ENCODE measurements around the gene FAM131B. TPM values are rescaled to one million over a fixed set of nuclear protein-coding genes. Genes with fewer than 3 reads are reported as not detected.

The FAM131B gene
- total and polyA plus RNA-seq, 2 of the 8 experiments (the other 6 are each of a cell fraction or from before 2014, with no cell fraction given) = 23.1 to 38.2 TPM

DNA sequence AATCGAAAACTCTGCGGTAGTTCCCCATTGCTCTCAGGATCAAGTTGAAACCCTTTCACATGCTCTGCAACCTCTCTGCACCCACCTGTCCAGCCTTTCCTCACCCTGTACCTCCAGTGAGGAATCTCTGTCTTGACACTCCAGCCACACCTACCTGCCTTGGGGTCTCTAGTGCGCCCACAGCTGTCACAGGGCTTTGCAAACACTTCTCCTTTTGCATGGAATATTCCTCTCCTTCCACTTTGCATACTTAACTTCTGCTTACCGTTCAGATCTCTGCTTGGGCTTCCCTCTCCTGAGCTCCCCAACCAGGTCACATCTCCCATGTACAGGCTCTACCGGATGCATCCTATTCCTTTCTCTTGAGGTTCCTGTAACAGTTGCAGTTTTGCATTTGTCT, 12.0 kb upstream of the FAM131B start:
- no peak overlapping the region for H3K23ac ChIP-seq (ENCODE audit: insufficient read length)
- ChIA-PET POLR2A (ENCODE audit: partially characterized antibody) (interaction anchor here (15.3 to 19.0 kb wide), 3 partner anchors 4 to 25 kb away, joined by 233 to 518 read pairs (median 233); partner anchors contain the start of genes EPHA1, FAM131B and ZYX), CTCF (ENCODE audit: partially characterized antibody) (interaction anchor here (1.0 to 17.5 kb wide), 13 partner anchors 9 to 75 kb away, joined by 3 to 359 read pairs (median 5); partner anchors contain the start of gene EPHA1)
- no peak overlapping the region for H2AK5ac ChIP-seq (ENCODE audit: low read depth, low read length)
- no peaks in the 10 kb centered on the region for H3K23me2 ChIP-seq (ENCODE audit: low read depth, low read length)
- no peaks in the 10 kb centered on the region for H4K20me1 ChIP-seq (replicated peaks in 1 of 2; ENCODE audit: control insufficient read depth in 1 of 2, insufficient read depth in 2 of 2, low read length in 2 of 2)
- H3K27me3 ChIP-seq (replicated peaks in 1 of 4; ENCODE audit: control insufficient read depth in 3 of 4, extremely low read depth in 1 of 4, insufficient read depth in 3 of 4, low read length in 3 of 4) = no peaks in the 10 kb centered on the region
- no peaks in the 10 kb centered on the region for H3K36me3 ChIP-seq (ENCODE audit: control insufficient read depth in 2 of 4, insufficient read depth in 4 of 4, low read length in 3 of 4)
- H3K4ac ChIP-seq (replicated peaks; ENCODE audit: insufficient read length, low read depth, low read length) = no peak overlapping the region
- no peak overlapping the region for H4K91ac ChIP-seq (replicated peaks; ENCODE audit: insufficient read length, low read length)
- H3K56ac ChIP-seq (replicated peaks; ENCODE audit: insufficient read length, low read depth, low read length) = no peak overlapping the region
- no peak overlapping the region for H4K8ac ChIP-seq (ENCODE audit: extremely low read depth, insufficient read depth, low read length)
- no peak overlapping the region for H2AFZ ChIP-seq (ENCODE audit: low read length)
- no peak for FAIRE-seq
- H3K9me3 ChIP-seq (ENCODE audit: insufficient read depth in 2 of 2, low read depth in 1 of 2, low read length in 1 of 2) = no peaks in the 10 kb centered on the region
- H2BK20ac ChIP-seq (ENCODE audit: low read length) = no peak overlapping the region
- H2BK15ac ChIP-seq (ENCODE audit: low read length) = no peak overlapping the region
- no peak overlapping the region for H3K4me2 ChIP-seq (ENCODE audit: insufficient read depth in 1 of 2, low read depth in 2 of 2, low read length in 2 of 2)
- no peak overlapping the region for H2BK12ac ChIP-seq (ENCODE audit: low read depth, low read length)
- no peak for DNase-seq (ENCODE audit: low read depth in 1 of 2, low spot score in 2 of 2)
- no peak overlapping the region for H3K9ac ChIP-seq (replicated peaks in 1 of 4; ENCODE audit: extremely low read depth in 1 of 4, low read depth in 3 of 4, low read length in 3 of 4)
- H3K14ac ChIP-seq (ENCODE audit: insufficient read length) = no peak overlapping the region
- H3K79me2 ChIP-seq (ENCODE audit: control insufficient read depth in 1 of 2, insufficient read depth in 2 of 2, low read length in 2 of 2) = peaks cover 0 to 2% of the 10 kb centered on the region in 2 experiments; a peak in 1 of 4 replicates
- H2BK5ac ChIP-seq (ENCODE audit: low read depth, low read length) = no peak overlapping the region
- H3K79me1 ChIP-seq (ENCODE audit: low read depth, low read length) = no peaks in the 10 kb centered on the region
- no peak overlapping the region for H2BK120ac ChIP-seq (replicated peaks; ENCODE audit: low read depth, low read length)
- no peak overlapping the region for H4K5ac ChIP-seq (ENCODE audit: insufficient read length, low read depth, low read length)
- no peak overlapping the region for H3K18ac ChIP-seq (ENCODE audit: extremely low read depth, low read length)
- H3K4me1 ChIP-seq (replicated peaks in 1 of 4; ENCODE audit: control insufficient read depth in 3 of 4, insufficient read depth in 4 of 4, low read length in 3 of 4) = peaks cover 5 to 17% (median 9%) of the 10 kb centered on the region in 4 experiments; a peak in 5 of 7 replicates
- H3K4me3 ChIP-seq (ENCODE audit: extremely low read depth in 1 of 4, insufficient read depth in 2 of 4, low read depth in 3 of 4, low read length in 4 of 4) = no peak overlapping the region
- TF ChIP-seq YY1 (IDR thresholded peaks at IDR 0.05; ENCODE audit: low read depth, low read length) = no peak
- WGBS, 2 experiments (ENCODE audit: extremely low coverage in 1 of 2, insufficient coverage in 1 of 2, insufficient read length in 1 of 2, insufficient replicate concordance in 2 of 2, low coverage in 1 of 2, low lambda C conversion rate in 2 of 2, missing lambda C conversion rate in 1 of 2) = 85% methylated on average over 5 of the region's 5 CpGs; no CpG with 5 or more reads in 1 of the 2 experiments
- no peak overlapping the region for H3K27ac ChIP-seq (ENCODE audit: low read depth, low read length)
